OCI-LY7 (cell line): ENCODE measurements around the gene ENO2.
"Not testable (repeated sequence)": the region's sequence is repeated elsewhere in the genome, so short reads cannot be mapped to it uniquely, and the experiment has no call there.

ENCODE experiments used
- CTCF ChIP-seq: fragments of 200-600 bp; sonication (generic); conservative IDR thresholded peaks from 2 replicates; pipeline ENCODE4 v1.5.1; 2014; ENCODE audit warnings: mild to moderate bottlenecking, antibody characterized with exemption, low read length, moderate library complexity, mixed read lengths
- EZH2phosphoT487 ChIP-seq: fragments of 200-600 bp; sonication (generic); IDR thresholded peaks from 2 replicates; pipeline ENCODE4 v1.6.1; 2018; ENCODE audit warnings: low read depth, borderline replicate concordance, mild to moderate bottlenecking, mixed run types, antibody characterized with exemption, low read length, moderate library complexity, mixed read lengths

- TF ChIP-seq CTCF, EZH2phosphoT487: not testable (repeated sequence)
These were observed 28.0 kb upstream of the ENO2 start for GRCh38 chr12:6886206-6886999.
